H1 (cell line): ENCODE measurements around the gene RORB. TPM values are rescaled to one million over a fixed set of nuclear protein-coding genes. Genes with fewer than 3 reads are reported as not detected.

Source experiments
- POU5F1 ChIP-seq: IDR thresholded peaks from 2 replicates; pipeline ENCODE4 v1.6.1; 2011; ENCODE audit warnings: low read depth, mild to moderate bottlenecking, low read length, moderate library complexity
- RFX5 ChIP-seq: IDR thresholded peaks from 2 replicates; pipeline ENCODE4 v1.6.1; 2011; ENCODE audit warnings: low read depth, low read length, improper control_type of control experiment, borderline replicate concordance
- polyA plus RNA-seq, 7 experiments: library from polyadenylated mRNA; depleted of rRNA in 3 of 7; stranded (reverse) in 5 of 7; unstranded in 2 of 7; fragments of >200 nt in 5 of 7; fragments of 200-250 nt in 2 of 7; gene quantifications; 1 replicate in 5 of 7; 2 replicates in 1 of 7; 4 replicates in 1 of 7; pipeline versions ENCODE4 v1.2.1 to v1.2.3, GENCODE V29; 2011 to 2013; ENCODE audit warnings: missing spikeins in 2 of 7, mixed read lengths in 2 of 7
- total RNA-seq: library from RNA; stranded (reverse); fragmentation: NEBNext Ultra II Directional; extraction: Animal tissue kit (Norgen Biotek cat#: 25700); gene quantifications from 2 replicates; pipeline ENCODE4 v1.2.1, GENCODE V29; 2021
- TF ChIP-seq, protein P1 (sequence below): fragments of 300-600 bp; sonication (generic); IDR thresholded peaks from 2 replicates; pipeline ENCODE4 v1.7.1; 2012; ENCODE audit warnings: low read length, moderate library complexity, mild to moderate bottlenecking, inconsistent platforms; ENCODE audit not compliant: insufficient replicate concordance
- TF ChIP-seq, protein P2 (sequence below): IDR thresholded peaks from 2 replicates; pipeline ENCODE4 v1.6.1; 2011; ENCODE audit warnings: low read length, improper control_type of control experiment
- TF ChIP-seq, protein P3 (sequence below): IDR thresholded peaks from 2 replicates; pipeline ENCODE4 v1.6.1; 2011; ENCODE audit warnings: low read depth, mild to moderate bottlenecking, low read length; ENCODE audit not compliant: insufficient read depth

The RORB gene
- total and polyA plus RNA-seq, 2 of the 8 experiments (the other 6 are each of a cell fraction or from before 2014, with no cell fraction given), result 2.3 to 7.1 TPM

DNA sequence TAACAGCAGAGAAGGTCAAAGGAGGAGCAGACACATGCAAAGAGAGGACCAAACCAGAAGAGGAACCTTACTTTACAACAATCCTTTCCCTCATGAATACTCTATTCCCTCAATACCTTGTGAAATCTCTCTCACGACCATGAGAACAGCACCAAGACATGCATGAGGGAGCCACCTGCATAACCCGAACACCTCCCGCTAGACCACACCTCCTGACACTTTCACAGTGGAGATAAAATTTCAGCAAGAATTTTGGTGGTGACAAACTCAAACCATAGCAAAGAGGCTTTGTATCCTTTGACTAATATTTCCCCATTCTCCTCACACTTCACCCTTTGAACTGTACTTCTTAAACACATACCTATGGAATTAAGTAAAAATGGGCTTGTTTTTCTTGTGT is 101.7 kb downstream of the RORB start (continued):
- TF ChIP-seq, protein P1, sequence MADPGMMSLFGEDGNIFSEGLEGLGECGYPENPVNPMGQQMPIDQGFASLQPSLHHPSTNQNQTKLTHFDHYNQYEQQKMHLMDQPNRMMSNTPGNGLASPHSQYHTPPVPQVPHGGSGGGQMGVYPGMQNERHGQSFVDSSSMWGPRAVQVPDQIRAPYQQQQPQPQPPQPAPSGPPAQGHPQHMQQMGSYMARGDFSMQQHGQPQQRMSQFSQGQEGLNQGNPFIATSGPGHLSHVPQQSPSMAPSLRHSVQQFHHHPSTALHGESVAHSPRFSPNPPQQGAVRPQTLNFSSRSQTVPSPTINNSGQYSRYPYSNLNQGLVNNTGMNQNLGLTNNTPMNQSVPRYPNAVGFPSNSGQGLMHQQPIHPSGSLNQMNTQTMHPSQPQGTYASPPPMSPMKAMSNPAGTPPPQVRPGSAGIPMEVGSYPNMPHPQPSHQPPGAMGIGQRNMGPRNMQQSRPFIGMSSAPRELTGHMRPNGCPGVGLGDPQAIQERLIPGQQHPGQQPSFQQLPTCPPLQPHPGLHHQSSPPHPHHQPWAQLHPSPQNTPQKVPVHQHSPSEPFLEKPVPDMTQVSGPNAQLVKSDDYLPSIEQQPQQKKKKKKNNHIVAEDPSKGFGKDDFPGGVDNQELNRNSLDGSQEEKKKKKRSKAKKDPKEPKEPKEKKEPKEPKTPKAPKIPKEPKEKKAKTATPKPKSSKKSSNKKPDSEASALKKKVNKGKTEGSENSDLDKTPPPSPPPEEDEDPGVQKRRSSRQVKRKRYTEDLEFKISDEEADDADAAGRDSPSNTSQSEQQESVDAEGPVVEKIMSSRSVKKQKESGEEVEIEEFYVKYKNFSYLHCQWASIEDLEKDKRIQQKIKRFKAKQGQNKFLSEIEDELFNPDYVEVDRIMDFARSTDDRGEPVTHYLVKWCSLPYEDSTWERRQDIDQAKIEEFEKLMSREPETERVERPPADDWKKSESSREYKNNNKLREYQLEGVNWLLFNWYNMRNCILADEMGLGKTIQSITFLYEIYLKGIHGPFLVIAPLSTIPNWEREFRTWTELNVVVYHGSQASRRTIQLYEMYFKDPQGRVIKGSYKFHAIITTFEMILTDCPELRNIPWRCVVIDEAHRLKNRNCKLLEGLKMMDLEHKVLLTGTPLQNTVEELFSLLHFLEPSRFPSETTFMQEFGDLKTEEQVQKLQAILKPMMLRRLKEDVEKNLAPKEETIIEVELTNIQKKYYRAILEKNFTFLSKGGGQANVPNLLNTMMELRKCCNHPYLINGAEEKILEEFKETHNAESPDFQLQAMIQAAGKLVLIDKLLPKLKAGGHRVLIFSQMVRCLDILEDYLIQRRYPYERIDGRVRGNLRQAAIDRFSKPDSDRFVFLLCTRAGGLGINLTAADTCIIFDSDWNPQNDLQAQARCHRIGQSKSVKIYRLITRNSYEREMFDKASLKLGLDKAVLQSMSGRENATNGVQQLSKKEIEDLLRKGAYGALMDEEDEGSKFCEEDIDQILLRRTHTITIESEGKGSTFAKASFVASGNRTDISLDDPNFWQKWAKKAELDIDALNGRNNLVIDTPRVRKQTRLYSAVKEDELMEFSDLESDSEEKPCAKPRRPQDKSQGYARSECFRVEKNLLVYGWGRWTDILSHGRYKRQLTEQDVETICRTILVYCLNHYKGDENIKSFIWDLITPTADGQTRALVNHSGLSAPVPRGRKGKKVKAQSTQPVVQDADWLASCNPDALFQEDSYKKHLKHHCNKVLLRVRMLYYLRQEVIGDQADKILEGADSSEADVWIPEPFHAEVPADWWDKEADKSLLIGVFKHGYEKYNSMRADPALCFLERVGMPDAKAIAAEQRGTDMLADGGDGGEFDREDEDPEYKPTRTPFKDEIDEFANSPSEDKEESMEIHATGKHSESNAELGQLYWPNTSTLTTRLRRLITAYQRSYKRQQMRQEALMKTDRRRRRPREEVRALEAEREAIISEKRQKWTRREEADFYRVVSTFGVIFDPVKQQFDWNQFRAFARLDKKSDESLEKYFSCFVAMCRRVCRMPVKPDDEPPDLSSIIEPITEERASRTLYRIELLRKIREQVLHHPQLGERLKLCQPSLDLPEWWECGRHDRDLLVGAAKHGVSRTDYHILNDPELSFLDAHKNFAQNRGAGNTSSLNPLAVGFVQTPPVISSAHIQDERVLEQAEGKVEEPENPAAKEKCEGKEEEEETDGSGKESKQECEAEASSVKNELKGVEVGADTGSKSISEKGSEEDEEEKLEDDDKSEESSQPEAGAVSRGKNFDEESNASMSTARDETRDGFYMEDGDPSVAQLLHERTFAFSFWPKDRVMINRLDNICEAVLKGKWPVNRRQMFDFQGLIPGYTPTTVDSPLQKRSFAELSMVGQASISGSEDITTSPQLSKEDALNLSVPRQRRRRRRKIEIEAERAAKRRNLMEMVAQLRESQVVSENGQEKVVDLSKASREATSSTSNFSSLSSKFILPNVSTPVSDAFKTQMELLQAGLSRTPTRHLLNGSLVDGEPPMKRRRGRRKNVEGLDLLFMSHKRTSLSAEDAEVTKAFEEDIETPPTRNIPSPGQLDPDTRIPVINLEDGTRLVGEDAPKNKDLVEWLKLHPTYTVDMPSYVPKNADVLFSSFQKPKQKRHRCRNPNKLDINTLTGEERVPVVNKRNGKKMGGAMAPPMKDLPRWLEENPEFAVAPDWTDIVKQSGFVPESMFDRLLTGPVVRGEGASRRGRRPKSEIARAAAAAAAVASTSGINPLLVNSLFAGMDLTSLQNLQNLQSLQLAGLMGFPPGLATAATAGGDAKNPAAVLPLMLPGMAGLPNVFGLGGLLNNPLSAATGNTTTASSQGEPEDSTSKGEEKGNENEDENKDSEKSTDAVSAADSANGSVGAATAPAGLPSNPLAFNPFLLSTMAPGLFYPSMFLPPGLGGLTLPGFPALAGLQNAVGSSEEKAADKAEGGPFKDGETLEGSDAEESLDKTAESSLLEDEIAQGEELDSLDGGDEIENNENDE, result no peak
- no peak for TF ChIP-seq RFX5
- TF ChIP-seq, protein P2, sequence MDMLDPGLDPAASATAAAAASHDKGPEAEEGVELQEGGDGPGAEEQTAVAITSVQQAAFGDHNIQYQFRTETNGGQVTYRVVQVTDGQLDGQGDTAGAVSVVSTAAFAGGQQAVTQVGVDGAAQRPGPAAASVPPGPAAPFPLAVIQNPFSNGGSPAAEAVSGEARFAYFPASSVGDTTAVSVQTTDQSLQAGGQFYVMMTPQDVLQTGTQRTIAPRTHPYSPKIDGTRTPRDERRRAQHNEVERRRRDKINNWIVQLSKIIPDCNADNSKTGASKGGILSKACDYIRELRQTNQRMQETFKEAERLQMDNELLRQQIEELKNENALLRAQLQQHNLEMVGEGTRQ, result no peak
- TF ChIP-seq, protein P3, sequence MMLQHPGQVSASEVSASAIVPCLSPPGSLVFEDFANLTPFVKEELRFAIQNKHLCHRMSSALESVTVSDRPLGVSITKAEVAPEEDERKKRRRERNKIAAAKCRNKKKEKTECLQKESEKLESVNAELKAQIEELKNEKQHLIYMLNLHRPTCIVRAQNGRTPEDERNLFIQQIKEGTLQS, result no peak
- no peak for TF ChIP-seq POU5F1
